Liver (tissue), 3 donors: ENCODE data around the gene RNF220.

Experiments used
- CTCF ChIP-seq: fragments of 150-350 bp; IDR thresholded peaks from 2 replicates; pipeline ENCODE4 v1.5.1; 2017; ENCODE audit warnings: improper control_type of control experiment, low read depth, low read length; ENCODE audit not compliant: missing input control
- EGR1 ChIP-seq, 2 donors: IDR thresholded peaks; 2 replicates each; pipeline ENCODE4 v1.6.1; 2016 to 2018; ENCODE audit warnings: antibody characterized with exemption in 2 of 2, low read depth in 2 of 2
- FOXA1 ChIP-seq: IDR thresholded peaks from 2 replicates; pipeline ENCODE4 v1.6.1; 2016; ENCODE audit warnings: antibody characterized with exemption
- GABPA ChIP-seq, 2 donors: IDR thresholded peaks in 1 of 2; conservative IDR thresholded peaks in 1 of 2; 2 replicates each; pipeline ENCODE4 v1.6.1; 2016; ENCODE audit warnings: antibody characterized with exemption in 2 of 2, mild to moderate bottlenecking in 1 of 2, moderate library complexity in 1 of 2
- JUND ChIP-seq, 2 donors: IDR thresholded peaks; 2 replicates each; pipeline ENCODE4 v1.6.1; 2016; ENCODE audit warnings: antibody characterized with exemption in 2 of 2
- RAD21 ChIP-seq, 2 donors: IDR thresholded peaks; 2 replicates each; pipeline ENCODE4 v1.6.1; 2016; ENCODE audit warnings: antibody characterized with exemption in 2 of 2, mild to moderate bottlenecking in 2 of 2
- REST ChIP-seq: IDR thresholded peaks from 2 replicates; pipeline ENCODE4 v1.6.1; 2016; ENCODE audit warnings: antibody characterized with exemption, mild to moderate bottlenecking
- RXRA ChIP-seq, 2 donors: IDR thresholded peaks; 2 replicates each; pipeline ENCODE4 v1.6.1; 2017 to 2018; ENCODE audit warnings: antibody characterized with exemption in 2 of 2, mild to moderate bottlenecking in 1 of 2
- SP1 ChIP-seq: IDR thresholded peaks from 2 replicates; pipeline ENCODE4 v1.6.1; 2018; ENCODE audit warnings: antibody characterized with exemption, mild to moderate bottlenecking
- TF ChIP-seq, protein P1 (sequence below): IDR thresholded peaks from 2 replicates; pipeline ENCODE4 v1.6.1; 2016; ENCODE audit warnings: antibody characterized with exemption
- TF ChIP-seq, protein P2 (sequence below): IDR thresholded peaks from 2 replicates; pipeline ENCODE4 v1.6.1; 2016; ENCODE audit warnings: antibody characterized with exemption
- donor health status: healthy.
- donor health status: healthy.

DNA sequence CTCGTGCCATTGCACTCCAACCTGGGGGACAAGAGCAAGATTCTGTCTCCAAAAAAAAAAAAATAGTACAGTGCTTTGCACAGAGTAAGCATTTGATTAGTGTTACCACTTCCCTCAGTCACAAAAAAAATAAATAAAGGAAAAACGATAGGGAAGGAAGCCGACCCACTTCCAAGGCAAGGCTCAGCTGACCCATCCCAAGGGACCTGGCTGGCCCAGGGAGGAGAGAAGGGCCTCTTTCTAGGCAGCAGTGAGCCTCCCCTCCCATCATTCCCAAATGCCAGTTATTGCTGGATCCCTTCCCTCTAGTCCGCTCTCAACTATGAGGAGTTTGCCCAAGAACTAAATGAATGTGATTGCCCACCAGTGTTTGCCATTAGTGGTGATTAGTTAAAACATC is 191.5 kb downstream of the RNF220 start:
- TF ChIP-seq CTCF (no peak), JUND (IDR thresholded peaks at IDR 0.05) (no peak), EGR1 (IDR thresholded peaks at IDR 0.05; ENCODE audit: low read depth in 2 of 2) (no peak), RXRA (IDR thresholded peaks at IDR 0.05) (no peak), GABPA (IDR thresholded peaks at IDR 0.05 in 1 of 2, conservative IDR thresholded peaks at IDR 0.05 in 1 of 2) (no peak), FOXA1 (no peak), RAD21 (IDR thresholded peaks at IDR 0.05) (no peak), REST (no peak), SP1 (no peak)
- TF ChIP-seq, protein P1, sequence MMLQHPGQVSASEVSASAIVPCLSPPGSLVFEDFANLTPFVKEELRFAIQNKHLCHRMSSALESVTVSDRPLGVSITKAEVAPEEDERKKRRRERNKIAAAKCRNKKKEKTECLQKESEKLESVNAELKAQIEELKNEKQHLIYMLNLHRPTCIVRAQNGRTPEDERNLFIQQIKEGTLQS, result no peak
- TF ChIP-seq, protein P2, sequence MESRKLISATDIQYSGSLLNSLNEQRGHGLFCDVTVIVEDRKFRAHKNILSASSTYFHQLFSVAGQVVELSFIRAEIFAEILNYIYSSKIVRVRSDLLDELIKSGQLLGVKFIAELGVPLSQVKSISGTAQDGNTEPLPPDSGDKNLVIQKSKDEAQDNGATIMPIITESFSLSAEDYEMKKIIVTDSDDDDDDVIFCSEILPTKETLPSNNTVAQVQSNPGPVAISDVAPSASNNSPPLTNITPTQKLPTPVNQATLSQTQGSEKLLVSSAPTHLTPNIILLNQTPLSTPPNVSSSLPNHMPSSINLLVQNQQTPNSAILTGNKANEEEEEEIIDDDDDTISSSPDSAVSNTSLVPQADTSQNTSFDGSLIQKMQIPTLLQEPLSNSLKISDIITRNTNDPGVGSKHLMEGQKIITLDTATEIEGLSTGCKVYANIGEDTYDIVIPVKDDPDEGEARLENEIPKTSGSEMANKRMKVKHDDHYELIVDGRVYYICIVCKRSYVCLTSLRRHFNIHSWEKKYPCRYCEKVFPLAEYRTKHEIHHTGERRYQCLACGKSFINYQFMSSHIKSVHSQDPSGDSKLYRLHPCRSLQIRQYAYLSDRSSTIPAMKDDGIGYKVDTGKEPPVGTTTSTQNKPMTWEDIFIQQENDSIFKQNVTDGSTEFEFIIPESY, result no peak
